Skeletal muscle satellite cell (primary cell): ENCODE data around the gene GPC5. TPM values are rescaled to one million over a fixed set of nuclear protein-coding genes. Genes with fewer than 3 reads are reported as not detected.

Source experiments
- H3K27me3 ChIP-seq: 2 replicates; pipeline ENCODE4 v1.7.0; 2013; ENCODE audit warnings: low read length; ENCODE audit not compliant: control insufficient read depth, insufficient read depth
- H3K36me3 ChIP-seq: 2 replicates; pipeline ENCODE4 v1.7.0; 2013; ENCODE audit warnings: mild to moderate bottlenecking, control low read depth, low read length; ENCODE audit not compliant: insufficient read depth
- H3K4me1 ChIP-seq: 2 replicates; pipeline ENCODE4 v1.7.0; 2013; ENCODE audit warnings: low read length; ENCODE audit not compliant: control insufficient read depth, insufficient read depth
- H3K4me2 ChIP-seq: 2 replicates; pipeline ENCODE4 v1.7.0; 2013; ENCODE audit warnings: mild to moderate bottlenecking, low read length
- H3K4me3 ChIP-seq: 2 replicates; pipeline ENCODE4 v1.7.0; 2013; ENCODE audit warnings: low read length
- H3K9ac ChIP-seq: 2 replicates; pipeline ENCODE4 v1.7.0; 2013; ENCODE audit warnings: mild to moderate bottlenecking, low read depth, low read length, moderate library complexity
- H3K9me3 ChIP-seq: replicated peaks from 2 replicates; pipeline ENCODE4 v1.7.0; 2013; ENCODE audit warnings: mild to moderate bottlenecking, control low read depth, low read length
- small RNA-seq: library from RNA; depleted of rRNA; stranded (forward); fragments of <200 nt; gene quantifications from one replicate; pipeline ENCODE3, GENCODE V24; 2012

Gene GPC5

DNA sequence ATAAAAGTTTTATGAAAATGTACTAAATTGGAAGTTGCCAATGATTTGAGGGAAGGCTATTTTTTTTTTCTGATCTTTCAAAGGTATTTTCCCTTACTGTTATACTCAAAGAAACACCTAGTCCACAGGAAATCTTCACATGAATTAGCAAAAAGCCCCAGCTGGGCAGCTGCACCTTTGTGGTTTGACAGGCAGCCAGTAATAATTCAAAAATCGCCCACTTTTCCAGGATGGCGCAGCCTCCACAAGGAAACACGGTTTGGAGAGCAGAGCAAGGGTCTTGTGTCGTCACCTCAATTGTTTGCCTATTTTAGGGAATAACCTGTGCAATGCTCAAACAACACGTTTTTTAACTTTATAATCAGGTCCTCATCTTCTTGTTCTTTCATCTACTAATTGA lies 1503.3 kb downstream of the GPC5 start:
- no peaks in the 10 kb centered on the region for H3K9me3 ChIP-seq
- no peak overlapping the region for H3K9ac ChIP-seq
- H3K27me3 ChIP-seq = no peaks in the 10 kb centered on the region
- no peak overlapping the region for H3K4me2 ChIP-seq
- no peaks in the 10 kb centered on the region for H3K4me1 ChIP-seq
- H3K4me3 ChIP-seq = no peak overlapping the region
- H3K36me3 ChIP-seq = no peaks in the 10 kb centered on the region

DNA sequence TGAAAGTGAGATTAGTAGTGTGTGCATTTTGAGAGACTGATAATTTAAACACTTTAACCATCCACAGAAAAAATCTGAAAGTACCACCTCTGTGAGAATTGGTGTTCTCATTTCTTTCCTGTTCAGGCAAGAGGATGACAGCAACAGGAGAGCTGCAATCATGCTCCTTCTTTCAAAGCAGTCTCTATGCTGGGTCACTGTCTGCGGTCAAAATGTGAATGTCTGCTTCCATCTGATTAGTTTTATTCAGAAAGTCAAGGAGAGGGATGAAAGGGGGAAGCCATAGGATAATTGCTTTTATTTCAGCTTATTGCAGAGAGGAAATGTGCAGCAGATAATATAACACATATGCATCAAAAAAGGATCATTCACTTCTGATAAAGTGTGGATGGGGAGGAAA lies 1514.2 kb downstream of the GPC5 start:
- Histone ChIP-seq H3K9ac (no peak overlapping the region), H3K4me1 (no peaks in the 10 kb centered on the region), H3K9me3 (no peaks in the 10 kb centered on the region)

DNA sequence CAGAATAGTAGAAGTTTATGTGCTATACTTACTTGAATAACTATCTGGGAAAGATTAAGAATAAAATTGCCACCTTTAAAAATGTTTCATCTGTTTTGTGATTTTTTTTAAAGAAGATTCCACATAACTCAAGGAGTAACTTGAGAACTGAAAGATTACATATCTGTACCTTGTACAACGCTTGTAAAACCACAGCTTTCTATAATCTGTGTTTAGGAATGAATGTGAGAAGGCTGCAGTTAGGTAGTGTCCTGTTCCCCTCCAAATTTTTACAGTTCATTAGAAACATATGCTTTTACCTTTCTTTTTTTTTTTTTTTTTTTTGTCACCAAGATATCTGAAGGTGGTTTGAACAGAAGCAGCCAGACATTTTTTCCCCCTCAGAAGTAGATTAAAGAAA lies 1515.4 kb downstream of the GPC5 start:
- no peaks in the 10 kb centered on the region for H3K36me3 ChIP-seq
- H3K27me3 ChIP-seq = no peaks in the 10 kb centered on the region
- no peak overlapping the region for H3K4me3 ChIP-seq
- no peak overlapping the region for H3K4me2 ChIP-seq
- H3K4me1 ChIP-seq = no peaks in the 10 kb centered on the region
- no peaks in the 10 kb centered on the region for H3K9me3 ChIP-seq
- H3K9ac ChIP-seq = no peak overlapping the region

More for the DNA sequence above, 1514.2 kb downstream of the GPC5 start:
- Histone ChIP-seq H3K4me2 (no peak overlapping the region), H3K4me3 (no peak overlapping the region), H3K36me3 (no peaks in the 10 kb centered on the region), H3K27me3 (no peaks in the 10 kb centered on the region)

Small RNAs within 50 kb of the gene (small RNA-seq; reads per million reads assigned to genes)
- not detected for gene AL356737.1
- not detected for gene FABP5P4
- not detected for gene MIR548AS
- gene RNU4ATAC3P = not detected
